Measurements from ENCODE around the gene TSEN34. TPM values are rescaled to one million over a fixed set of nuclear protein-coding genes. Genes with fewer than 3 reads are reported as not detected.
"Not testable (repeated sequence)": the region's sequence is repeated elsewhere in the genome, so short reads cannot be mapped to it uniquely, and the experiment has no call there.

Gene TSEN34
- polyA plus RNA-seq, 4 donors = 52.4 to 68.5 (median 54.5) TPM

DNA sequence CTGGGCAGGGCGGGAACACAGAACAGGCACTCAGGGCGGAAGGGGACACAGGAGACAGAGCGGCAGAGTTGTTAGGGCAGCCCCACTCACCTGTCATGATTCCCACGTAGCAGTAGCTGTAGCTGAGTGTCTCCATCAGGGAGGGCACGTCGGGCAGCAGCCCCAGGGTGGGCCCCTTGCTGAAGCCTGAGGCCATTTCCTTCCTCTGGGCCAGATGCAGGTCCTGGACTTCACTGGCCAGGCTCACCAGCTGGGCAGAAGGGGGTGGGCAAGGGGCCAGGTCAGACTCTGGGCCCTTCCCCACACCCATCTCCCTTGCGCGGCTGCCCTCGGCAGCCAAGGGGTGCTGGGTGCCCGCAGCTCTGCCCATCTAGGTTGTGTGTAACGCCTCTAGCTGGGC is 7.7 kb upstream of the TSEN34 start:
- DNase-seq (ENCODE audit: low read depth in 4 of 4, low spot score in 3 of 4) = no peak

GRCh38 chr19:54186351-54186750 is 4.8 kb upstream of the TSEN34 start:
- no peak for DNase-seq (ENCODE audit: low read depth in 4 of 4, low spot score in 3 of 4)

GRCh38 chr19:54186934-54187381 is 4.2 kb upstream of the TSEN34 start:
- DNase-seq (ENCODE audit: low read depth in 4 of 4, low spot score in 3 of 4) = no peak

GRCh38 chr19:54188215-54188871 is 2.8 kb upstream of the TSEN34 start:
- no peak for DNase-seq (ENCODE audit: low read depth in 4 of 4, low spot score in 3 of 4)

- no peak for DNase-seq (ENCODE audit: low read depth in 4 of 4, low spot score in 3 of 4)
Observed at GRCh38 chr19:54189145-54189734, 1.9 kb upstream of the TSEN34 start, which contains the start of gene MBOAT7. Gene MBOAT7, minus strand, starts transcription at chr19:54189580. Its CDS starts 1,072 bp downstream, at chr19:54188508.

DNA sequence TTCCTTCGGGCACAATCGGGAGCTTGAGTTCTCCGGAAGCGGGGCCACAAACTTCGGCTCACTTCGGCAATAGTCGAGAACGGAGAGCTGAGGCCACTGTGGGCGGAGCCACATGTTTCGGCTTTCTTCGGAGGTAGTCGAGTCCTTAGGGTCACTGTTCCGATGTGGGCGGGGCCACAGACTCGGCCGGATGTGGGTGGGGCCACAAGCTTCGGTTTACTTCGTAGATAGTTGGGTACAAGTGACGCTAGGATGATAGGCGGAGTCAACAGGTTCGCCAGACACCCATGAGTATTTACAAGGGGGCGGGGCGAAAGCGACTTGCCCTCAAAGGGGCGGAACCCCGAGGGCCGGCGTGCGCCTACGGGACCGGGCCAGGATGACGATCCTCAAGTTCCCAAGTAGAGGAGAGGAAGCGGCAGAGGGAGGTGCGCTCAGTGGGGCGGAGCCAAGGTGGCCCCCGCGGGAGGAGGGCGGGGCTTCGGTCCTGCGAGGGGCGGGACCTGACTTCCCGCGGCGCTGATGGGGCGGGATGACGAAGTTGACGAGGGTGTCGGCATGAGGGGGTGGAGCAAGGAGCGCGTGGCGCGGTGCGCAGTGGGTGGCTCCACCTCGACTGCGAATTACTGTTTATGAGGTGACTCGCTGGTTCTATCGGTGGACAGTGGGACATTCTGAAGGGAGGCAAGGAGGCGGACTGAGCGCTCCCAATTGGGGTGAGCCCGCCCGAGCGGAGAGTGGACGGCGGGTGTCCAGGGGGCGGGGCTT is 1.2 kb upstream of the TSEN34 start:
- DNase-seq (ENCODE audit: low read depth in 4 of 4, low spot score in 3 of 4) = peak; percentile 100

GRCh38 chr19:54190503-54191010 is 551 bp upstream of the TSEN34 start:
- DNase-seq (ENCODE audit: low read depth in 4 of 4, low spot score in 3 of 4) = peak; percentile 98 to 99 (median 99)

- DNase-seq (ENCODE audit: low read depth in 4 of 4, low spot score in 3 of 4) = no peak
Observed at GRCh38 chr19:54191811-54192453, 824 bp downstream of the TSEN34 start.

GRCh38 chr19:54193011-54193410 is 1.9 kb downstream of the TSEN34 start:
- DNase-seq (ENCODE audit: low read depth in 4 of 4, low spot score in 3 of 4) = no peak

- not testable (repeated sequence) for DNase-seq (ENCODE audit: low read depth in 4 of 4, low spot score in 3 of 4)
Observed at GRCh38 chr19:54194463-54194862, 3.4 kb downstream of the TSEN34 start.

GRCh38 chr19:54196536-54196935 is 5.4 kb downstream of the TSEN34 start:
- no peak for DNase-seq (ENCODE audit: low read depth in 4 of 4, low spot score in 3 of 4)

DNA sequence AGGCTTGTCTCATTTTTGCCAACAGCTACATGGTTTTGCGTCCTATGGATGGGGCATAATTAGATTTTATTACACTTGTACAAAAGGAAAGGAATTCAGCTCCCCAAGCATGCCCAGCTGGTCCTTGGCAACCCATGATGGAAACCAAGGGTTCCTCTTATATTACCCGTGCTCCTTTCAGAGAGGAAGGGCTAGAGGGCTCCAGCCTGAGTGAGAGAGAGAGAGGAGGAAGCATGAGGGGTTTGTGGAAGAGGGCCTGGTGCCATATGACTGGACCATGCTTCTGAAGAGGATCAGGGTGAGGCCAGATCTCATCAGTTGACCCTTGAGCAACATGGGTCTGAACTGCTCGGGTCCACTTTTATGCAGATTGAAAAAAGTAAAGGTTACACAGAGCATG is 6.0 kb downstream of the TSEN34 start:
- DNase-seq (ENCODE audit: low read depth in 4 of 4, low spot score in 3 of 4) = no peak

GRCh38 chr19:54199401-54199800 is 8.3 kb downstream of the TSEN34 start:
- DNase-seq (ENCODE audit: low read depth in 4 of 4, low spot score in 3 of 4) = no peak

DNA sequence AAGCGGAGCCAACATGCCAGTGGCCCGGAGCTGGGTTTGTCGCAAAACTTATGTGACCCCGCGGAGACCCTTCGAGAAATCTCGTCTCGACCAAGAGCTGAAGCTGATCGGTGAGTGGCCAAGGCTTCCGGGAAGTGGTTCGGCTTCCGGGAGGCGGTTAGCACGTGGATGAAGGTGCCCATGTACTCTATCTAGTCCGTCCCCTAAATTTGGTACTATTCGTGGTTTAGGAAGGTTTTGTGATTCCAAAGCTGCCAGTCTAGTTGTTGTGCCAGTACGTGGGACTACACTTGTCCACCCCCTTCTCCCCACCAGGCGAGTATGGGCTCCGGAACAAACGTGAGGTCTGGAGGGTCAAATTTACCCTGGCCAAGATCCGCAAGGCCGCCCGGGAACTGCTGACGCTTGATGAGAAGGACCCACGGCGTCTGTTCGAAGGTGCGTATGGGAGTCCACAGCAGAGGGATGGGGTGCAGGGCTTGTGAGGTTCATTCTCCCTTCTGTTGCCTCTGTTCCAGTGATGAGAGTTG is 10.1 kb downstream of the TSEN34 start:
- DNase-seq (ENCODE audit: low read depth in 4 of 4, low spot score in 3 of 4) = no peak

- no peak for DNase-seq (ENCODE audit: low read depth in 4 of 4, low spot score in 3 of 4)
Observed at GRCh38 chr19:54201980-54202379, 10.9 kb downstream of the TSEN34 start.

GRCh38 chr19:54203151-54203611 is 12.1 kb downstream of the TSEN34 start:
- DNase-seq (ENCODE audit: low read depth in 4 of 4, low spot score in 3 of 4) = no peak

DNA sequence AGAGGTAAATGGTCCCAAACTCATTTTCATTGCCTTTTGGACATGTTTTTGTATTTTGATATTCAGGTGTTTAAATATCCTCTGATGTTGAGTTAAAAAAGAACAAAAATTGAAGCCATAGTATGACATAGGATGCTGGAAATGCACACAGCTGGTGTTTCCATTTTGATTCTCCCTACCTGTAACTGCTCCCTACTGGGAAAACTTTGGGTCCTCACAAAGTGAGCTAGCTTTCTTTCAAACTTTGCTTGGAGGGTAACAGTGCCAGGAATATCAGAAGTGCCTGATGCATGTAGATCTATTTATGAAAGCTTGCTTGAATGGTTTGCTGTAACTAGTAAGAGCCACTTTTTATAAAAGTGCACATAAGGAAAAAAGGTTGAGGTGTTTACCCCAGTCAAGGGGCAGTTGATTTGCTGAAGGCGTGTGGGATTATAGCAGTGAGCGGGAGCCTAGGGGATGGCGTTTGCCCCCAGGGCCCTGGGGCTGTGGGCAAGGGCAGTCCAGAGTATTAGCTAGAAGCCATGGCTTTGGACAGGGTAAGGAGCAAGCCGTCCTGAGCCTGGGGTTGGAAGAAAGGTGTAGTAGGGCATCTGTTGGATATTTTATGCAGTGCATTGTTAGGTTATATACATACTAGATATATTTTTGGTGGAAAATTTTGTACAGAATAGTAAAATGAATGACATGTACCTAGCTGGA is 13.8 kb downstream of the TSEN34 start:
- no peak for DNase-seq (ENCODE audit: low read depth in 4 of 4, low spot score in 3 of 4)

DNA sequence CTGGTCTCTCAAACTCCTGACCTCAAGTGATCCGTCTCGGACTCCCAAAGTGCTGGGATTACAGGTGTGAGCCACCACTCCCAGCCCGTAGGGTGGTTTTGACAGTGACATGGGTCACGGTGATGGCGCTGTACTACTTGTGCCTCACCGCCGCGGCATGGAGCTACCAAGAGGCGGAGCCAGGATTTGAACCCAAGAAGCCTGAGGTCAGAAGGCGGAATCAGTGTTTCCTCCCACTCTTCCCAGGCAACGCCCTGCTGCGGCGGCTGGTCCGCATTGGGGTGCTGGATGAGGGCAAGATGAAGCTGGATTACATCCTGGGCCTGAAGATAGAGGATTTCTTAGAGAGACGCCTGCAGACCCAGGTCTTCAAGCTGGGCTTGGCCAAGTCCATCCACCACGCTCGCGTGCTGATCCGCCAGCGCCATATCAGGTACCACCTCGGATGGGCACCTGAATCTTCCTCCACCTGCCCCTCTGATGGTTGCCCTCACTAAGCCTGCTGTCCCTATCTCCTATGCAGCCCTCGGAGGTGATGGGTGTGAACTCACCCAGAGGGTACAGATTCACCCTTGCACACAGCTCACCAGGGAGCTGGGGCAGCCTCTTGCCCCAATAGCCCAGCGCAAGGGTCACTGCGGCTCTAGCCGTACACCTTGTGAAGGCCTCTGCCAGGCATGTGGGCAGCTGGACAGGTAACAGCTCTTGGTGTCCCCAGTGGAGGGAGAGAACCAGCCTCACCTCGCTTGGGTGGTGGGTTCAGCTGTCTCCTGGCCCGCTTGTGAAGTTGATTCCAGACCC is 15.1 kb downstream of the TSEN34 start:
- no peak for DNase-seq (ENCODE audit: low read depth in 4 of 4, low spot score in 3 of 4)

DNA sequence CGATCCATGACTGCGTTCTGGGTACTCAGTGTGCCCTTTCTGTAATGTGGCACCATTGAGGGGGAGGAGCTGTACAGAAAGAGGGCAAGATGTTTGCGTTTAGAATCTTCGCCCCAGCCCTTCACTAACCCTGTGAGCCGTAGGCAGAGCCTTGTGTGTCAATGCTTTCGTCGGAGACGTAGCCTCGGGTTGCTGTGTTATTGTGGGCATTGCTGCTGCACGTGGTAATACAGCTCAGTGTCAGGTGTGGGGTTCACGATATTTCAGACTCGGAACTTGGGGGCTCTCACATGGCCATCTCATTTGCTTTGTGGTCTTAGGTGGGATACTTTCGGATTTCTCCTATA is 15.7 kb downstream of the TSEN34 start:
- DNase-seq (ENCODE audit: low read depth in 4 of 4, low spot score in 3 of 4) = no peak

Measured in right renal pelvis (tissue), 4 donors.